Kidney (tissue), 14 donors: Measurements from ENCODE around the gene RAP1A. TPM values are rescaled to one million over a fixed set of nuclear protein-coding genes. Genes with fewer than 3 reads are reported as not detected.

Experiments used
- DNase-seq, 5 donors: peaks; one replicate each; pipeline ENCODE4 v3.0.0-alpha.2; 2013 to 2020
- FAIRE-seq: peaks from 2 replicates; lab custom pipeline; 2012; peaks lifted over from hg19 to GRCh38; lab: Jason Lieb, UNC
- H3K27ac ChIP-seq, 2 donors: one replicate each; pipeline ENCODE4 v1.7.0; 2013; ENCODE audit warnings: low read depth in 2 of 2, low read length in 2 of 2, inconsistent platforms in 1 of 2
- H3K27me3 ChIP-seq: one replicate; pipeline ENCODE4 v1.7.1; 2013; ENCODE audit warnings: low read length, inconsistent platforms; ENCODE audit not compliant: control insufficient read depth, insufficient read depth
- H3K36me3 ChIP-seq, 3 donors: one replicate each; pipeline versions ENCODE4 v1.7.0 to v1.7.1; 2013; ENCODE audit warnings: low read length in 3 of 3, control low read depth in 1 of 3, inconsistent platforms in 1 of 3; ENCODE audit not compliant: insufficient read depth in 3 of 3, control insufficient read depth in 2 of 3
- H3K4me1 ChIP-seq, 3 donors: one replicate each; pipeline versions ENCODE4 v1.7.0 to v1.7.1; 2013; ENCODE audit warnings: low read length in 3 of 3, inconsistent platforms in 1 of 3, low read depth in 1 of 3; ENCODE audit not compliant: control insufficient read depth in 2 of 3, insufficient read depth in 2 of 3
- H3K4me3 ChIP-seq, 3 donors: one replicate each; pipeline versions ENCODE4 v1.7.0 to v1.8.1; 2013; ENCODE audit warnings: low read length in 3 of 3, control low read depth in 1 of 3, inconsistent platforms in 1 of 3
- H3K9ac ChIP-seq, 3 donors: one replicate each; pipeline versions ENCODE4 v1.7.0 to v1.7.1; 2013; ENCODE audit warnings: low read length in 3 of 3, control low read depth in 1 of 3, inconsistent platforms in 1 of 3
- H3K9me3 ChIP-seq, 3 donors: one replicate each; pipeline versions ENCODE4 v1.7.0 to v1.7.1; 2013; ENCODE audit warnings: low read length in 3 of 3, control low read depth in 1 of 3, inconsistent platforms in 1 of 3; ENCODE audit not compliant: control insufficient read depth in 2 of 3, insufficient read depth in 1 of 3
- CTCF ChIP-seq: IDR thresholded peaks from 3 replicates; pipeline ENCODE4 v1.5.1; 2012; ENCODE audit warnings: mild to moderate bottlenecking, moderate library complexity, borderline replicate concordance; ENCODE audit not compliant: insufficient read depth; ENCODE audit errors: extremely low read depth
- intact Hi-C: fragments of 100-400 bp; cut with DNase I; formaldehyde crosslinking; loops from one replicate; pipeline ENCODE4 v1.11.1; 2022
- polyA plus RNA-seq: library from polyadenylated mRNA; stranded (reverse); fragments of 350-450 nt; fragmentation: Illumina TruSeq; extraction: RNeasy Lipid Tissue Mini Kit (QIAGEN cat#74804); gene quantifications from one replicate; pipeline ENCODE4 v1.2.3, GENCODE V29; 2014; ENCODE audit warnings: low read depth, low replicate concordance; ENCODE audit not compliant: insufficient read depth
- total RNA-seq: library from RNA; stranded (reverse); fragmentation: NEBNext Ultra II Directional; extraction: Animal tissue kit (Norgen Biotek cat#: 25700); gene quantifications from one replicate; pipeline ENCODE4 v1.2.1, GENCODE V29; 2021
- donor health status: control.
- donor health status: control.
- donor health status: control.
- donor health status: control.
- donor health status: control.
- donor health status: DM: yes; HTN: yes; CAD: no.
- donor health status: Normal renal cell carcinoma (clear cell type).

The RAP1A gene
- total and polyA plus RNA-seq, 2 donors from 2014 or later, result 55.8 to 91.3 TPM

- Histone ChIP-seq H3K36me3 (no peaks in the 10 kb centered on the region), H3K9me3 (no peaks in the 10 kb centered on the region), H3K4me3 (no peak overlapping the region), H3K27me3 (no peaks in the 10 kb centered on the region), H3K4me1 (no peaks in the 10 kb centered on the region), H3K9ac (no peak overlapping the region), H3K27ac (no peak overlapping the region)
- no peak for TF ChIP-seq CTCF
- FAIRE-seq, result no peak
- peak in 1 of 5 donors; percentile 13 for DNase-seq
- intact Hi-C loops, result no loop called here
Measured at GRCh38 chr1:111723091-111723806, 103.7 kb downstream of the RAP1A start.

- no peak for FAIRE-seq
- H3K9ac ChIP-seq, result no peak overlapping the region
- intact Hi-C loops, result no loop called here
Measured at GRCh38 chr1:111723871-111724270, 104.3 kb downstream of the RAP1A start.

GRCh38 chr1:111725192-111725591 lies 105.6 kb downstream of the RAP1A start:
- intact Hi-C loops, result no loop called here
- no peak for FAIRE-seq
- Histone ChIP-seq H3K27me3 (no peaks in the 10 kb centered on the region), H3K4me1 (peaks cover 0 to 4% (median 0%) of the 10 kb centered on the region in 3 donors), H3K36me3 (no peaks in the 10 kb centered on the region), H3K4me3 (no peak overlapping the region), H3K9ac (no peak overlapping the region), H3K27ac (no peak overlapping the region), H3K9me3 (no peaks in the 10 kb centered on the region)
- DNase-seq, result peak in 4 of 5 donors; percentile 58 to 76 (median 70)
- no peak for TF ChIP-seq CTCF

More at GRCh38 chr1:111723871-111724270, 104.3 kb downstream of the RAP1A start:
- H3K9me3 ChIP-seq, result no peaks in the 10 kb centered on the region
- TF ChIP-seq CTCF, result no peak
- DNase-seq, result no peak
- H3K4me3 ChIP-seq, result no peak overlapping the region
- no peaks in the 10 kb centered on the region for H3K27me3 ChIP-seq
- H3K4me1 ChIP-seq, result no peaks in the 10 kb centered on the region
- H3K36me3 ChIP-seq, result no peaks in the 10 kb centered on the region
- no peak overlapping the region for H3K27ac ChIP-seq
